HG02610 (cell line): ENCODE measurements around the gene PID1.

Experiments
- ATAC-seq: cut with Tn5 transposase; IDR thresholded peaks from one replicate; pipeline ENCODE4 v1.9.1; 2021; ENCODE audit warnings: mild to moderate bottlenecking, moderate library complexity; ENCODE audit not compliant: unreplicated experiment

The PID1 gene

GRCh38 chr2:229033816-229034215 is 237.3 kb downstream of the PID1 start:
- no peak for ATAC-seq

DNA sequence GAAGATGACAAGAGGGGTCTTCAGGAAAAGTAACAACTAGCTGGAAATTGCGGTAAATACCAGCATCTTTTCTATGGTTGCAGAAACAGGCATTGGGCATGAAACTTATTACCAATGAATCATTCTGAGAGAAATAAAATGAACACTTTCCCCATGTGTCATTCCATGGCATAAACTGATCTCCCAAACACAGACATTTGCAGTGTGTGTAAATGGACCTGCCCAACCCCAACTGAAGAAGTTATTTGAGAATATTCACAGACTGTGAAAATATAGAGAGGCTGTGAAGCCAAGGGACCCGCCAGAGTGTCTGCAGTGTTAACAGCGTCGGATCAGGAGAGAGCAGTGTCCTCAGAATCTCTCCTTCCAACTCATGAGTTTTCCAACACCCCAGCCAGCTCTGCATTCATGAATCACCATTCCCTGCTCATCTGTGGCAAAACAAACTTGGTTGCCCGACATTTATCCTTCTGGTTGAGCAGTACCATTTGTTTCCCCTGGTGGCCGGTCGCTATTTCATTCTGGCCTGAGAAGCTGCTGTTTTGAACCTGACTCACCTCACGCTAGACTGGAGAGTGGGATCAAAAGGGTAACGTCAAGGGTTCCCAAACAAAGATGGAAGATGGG is 238.4 kb downstream of the PID1 start:
- no peak for ATAC-seq

DNA sequence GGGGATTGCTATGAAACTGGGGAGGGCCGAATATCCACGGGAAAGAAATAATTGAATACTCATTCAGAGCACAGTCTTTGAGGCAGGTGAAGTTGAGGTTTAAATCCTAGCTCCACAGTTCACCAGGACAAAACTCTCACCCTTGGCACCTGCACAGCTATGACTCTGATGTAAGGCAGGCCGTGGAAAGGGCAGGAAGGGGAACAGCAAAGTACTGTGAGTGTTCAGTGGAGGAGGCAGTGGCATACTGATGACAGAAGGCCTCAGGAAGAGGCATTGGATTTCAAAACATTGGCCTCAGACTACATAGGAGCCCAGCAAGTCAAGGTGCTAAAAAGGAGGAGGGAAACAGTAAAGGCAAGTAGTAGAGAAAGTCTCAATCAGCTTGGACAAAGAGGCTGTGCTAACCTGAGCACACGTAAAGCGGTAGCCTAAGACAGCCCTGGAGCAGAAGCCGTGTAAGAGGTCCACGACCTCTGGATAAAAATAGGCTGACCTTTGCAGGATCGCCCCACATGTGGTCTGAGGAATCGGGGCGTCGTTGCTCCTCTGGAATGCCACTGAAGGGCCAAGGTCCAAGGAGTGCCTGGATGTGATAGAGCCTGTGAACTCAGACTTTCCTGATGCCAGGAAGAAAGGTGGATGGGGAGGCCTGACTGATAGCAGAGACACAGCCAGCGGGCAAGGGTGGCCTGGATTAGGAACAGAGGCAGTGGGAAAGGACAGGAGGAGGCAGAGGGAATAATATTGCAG is 243.6 kb downstream of the PID1 start:
- no peak for ATAC-seq

GRCh38 chr2:229025653-229026052 is 245.4 kb downstream of the PID1 start:
- no peak for ATAC-seq

DNA sequence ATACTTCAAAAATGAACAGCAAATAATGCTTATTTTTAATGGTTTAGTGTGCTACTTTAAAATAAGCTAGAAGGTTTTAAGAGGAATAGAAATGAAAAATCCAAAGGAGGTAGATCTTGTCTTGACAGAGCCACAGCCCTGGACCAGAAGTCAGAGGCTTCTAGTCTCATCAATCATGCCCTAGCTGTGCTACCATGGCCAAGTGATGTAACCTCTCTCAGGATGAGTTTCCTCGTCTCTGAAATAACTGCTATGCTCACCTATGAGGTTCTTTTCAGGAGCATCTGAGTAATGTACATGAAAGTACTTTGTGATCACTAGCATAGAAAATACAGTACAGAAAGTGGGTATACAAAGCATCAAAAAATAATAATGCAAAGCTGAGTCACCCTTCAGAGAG is 248.4 kb downstream of the PID1 start:
- ATAC-seq = no peak

- no peak for ATAC-seq
Measured at GRCh38 chr2:229022071-229022470, 249.0 kb downstream of the PID1 start.

- ATAC-seq = no peak
Measured at GRCh38 chr2:229009816-229010215, 261.3 kb downstream of the PID1 start.

GRCh38 chr2:229003256-229003655 is 267.8 kb downstream of the PID1 start:
- no peak for ATAC-seq

GRCh38 chr2:229001196-229001595 is 269.9 kb downstream of the PID1 start:
- no peak for ATAC-seq

GRCh38 chr2:228999326-228999725 is 271.8 kb downstream of the PID1 start:
- no peak for ATAC-seq

GRCh38 chr2:228988786-228989185 is 282.3 kb downstream of the PID1 start:
- ATAC-seq = no peak

DNA sequence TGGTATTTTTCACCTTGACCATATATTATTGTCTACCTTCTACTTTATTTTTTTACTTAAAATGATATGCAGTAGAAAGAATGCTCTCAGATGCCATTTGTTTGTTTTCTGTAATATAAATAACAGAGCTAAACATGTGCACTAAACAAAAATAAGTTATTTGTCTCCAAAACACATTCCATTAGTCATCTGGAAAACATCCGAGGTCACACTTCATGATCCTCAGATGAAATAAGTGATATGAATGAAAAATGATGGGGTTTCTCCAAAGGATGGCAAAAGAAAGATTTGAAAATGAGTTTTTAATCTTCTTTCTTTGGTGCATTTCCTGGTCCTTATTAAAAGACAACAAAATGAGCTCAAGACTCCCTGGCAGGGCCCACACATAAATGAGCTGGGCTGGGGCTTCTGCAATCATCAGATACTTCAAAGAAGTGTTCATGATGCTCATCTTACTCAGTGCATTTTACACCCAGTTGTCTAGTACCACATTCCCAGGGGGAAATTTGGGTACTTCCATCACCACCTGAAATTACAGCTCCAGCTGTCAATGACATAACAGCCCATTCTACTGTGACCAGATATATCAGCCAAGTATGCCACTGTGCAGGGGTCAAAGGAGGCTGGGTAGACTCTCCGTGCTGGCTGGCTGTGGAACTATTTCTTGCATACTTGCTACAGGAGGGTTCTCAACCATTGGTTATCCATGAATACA is 283.5 kb downstream of the PID1 start:
- no peak for ATAC-seq

DNA sequence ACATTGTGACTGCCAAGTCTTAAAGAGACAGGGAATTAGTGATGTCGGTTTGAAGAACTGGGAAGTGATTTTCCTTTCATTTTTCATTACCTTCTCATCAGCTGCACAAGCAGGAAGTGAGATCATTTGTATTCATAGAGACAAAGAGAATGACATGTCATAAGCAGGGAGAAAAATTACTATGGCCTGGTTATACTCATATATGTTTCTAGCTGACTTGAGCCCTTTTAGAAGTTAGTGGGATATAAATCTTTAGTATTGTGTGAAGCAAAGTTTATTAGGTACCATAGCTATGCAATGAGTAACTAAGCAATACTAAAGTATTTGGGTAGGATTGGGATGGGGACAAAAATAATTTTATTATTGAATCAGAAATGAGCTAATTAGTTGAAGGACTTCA is 284.1 kb downstream of the PID1 start:
- no peak for ATAC-seq

DNA sequence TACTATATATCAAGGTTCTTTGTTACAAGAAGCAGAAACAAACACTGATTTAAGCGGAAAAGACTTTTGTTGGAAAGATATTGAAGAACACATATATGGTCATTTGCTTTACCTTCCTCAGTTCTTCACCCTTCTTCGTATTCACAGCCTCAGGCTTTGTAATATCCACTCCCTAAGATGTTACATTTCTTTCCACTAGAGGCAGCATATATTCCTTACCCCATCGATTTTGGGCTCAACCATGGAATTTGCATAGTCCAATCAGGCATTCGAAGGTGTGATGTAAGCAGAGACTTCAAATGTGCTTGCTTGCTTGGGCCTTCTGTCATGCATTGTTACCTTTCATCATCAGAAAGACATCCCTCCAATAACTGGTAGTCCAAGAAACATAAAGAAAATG is 287.4 kb downstream of the PID1 start:
- ATAC-seq = no peak

GRCh38 chr2:228974169-228974568 is 296.9 kb downstream of the PID1 start:
- no peak for ATAC-seq
